Erythroblast (primary cell): Measurements from ENCODE around the gene ZNF407.

ENCODE experiments used
- GATA1 ChIP-seq: IDR thresholded peaks from 2 replicates; pipeline ENCODE4 v1.6.1; 2011; ENCODE audit warnings: low read depth, mild to moderate bottlenecking, control low read depth, low read length, moderate library complexity
- POLR2A ChIP-seq: IDR thresholded peaks from 2 replicates; pipeline ENCODE4 v1.6.1; 2011; ENCODE audit warnings: mild to moderate bottlenecking, low read length

DNA sequence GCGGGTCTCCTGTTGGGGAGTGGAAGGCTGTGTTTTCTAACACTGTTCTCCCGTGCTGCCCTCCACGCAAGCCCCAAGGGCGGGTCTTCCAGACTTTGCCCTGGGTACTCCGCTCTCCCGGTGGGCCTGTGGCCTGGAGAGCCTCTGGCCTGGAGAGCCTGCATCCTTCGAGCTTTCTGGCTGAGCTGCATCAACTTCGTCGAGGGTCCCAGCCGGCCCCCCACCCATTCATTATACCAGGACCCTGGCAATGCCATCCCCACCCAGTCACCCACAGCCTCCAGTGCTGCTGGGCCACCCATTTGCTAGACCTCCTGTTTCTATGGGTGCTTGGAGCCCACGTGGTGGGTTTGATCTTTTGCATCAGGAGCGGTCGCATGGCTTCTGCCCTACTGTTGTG, 509.1 kb downstream of the ZNF407 start:
- TF ChIP-seq POLR2A (no peak), GATA1 (no peak)
